Measurements from ENCODE around the gene SLC24A5.

Gene SLC24A5

GRCh38 chr15:48176112-48176511 lies 55.3 kb downstream of the SLC24A5 start:
- TF ChIP-seq ZBTB7A (IDR thresholded peaks at IDR 0.05; ENCODE audit: low read depth) (no peak), CEBPB (IDR thresholded peaks at IDR 0.05) (no peak), EP300 (IDR thresholded peaks at IDR 0.05; ENCODE audit: borderline replicate concordance) (no peak), EGR1 (IDR thresholded peaks at IDR 0.05) (no peak), TAF1 (IDR thresholded peaks at IDR 0.05; ENCODE audit: low read depth) (no peak), TCF12 (IDR thresholded peaks at IDR 0.05; ENCODE audit: low read depth) (no peak), USF1 (IDR thresholded peaks at IDR 0.05) (no peak), REST (IDR thresholded peaks at IDR 0.05; ENCODE audit: low read depth) (no peak)

GRCh38 chr15:48176957-48177356 lies 56.2 kb downstream of the SLC24A5 start:
- TF ChIP-seq FOXM1 (IDR thresholded peaks at IDR 0.05; ENCODE audit: borderline replicate concordance, low read depth): no peak

GRCh38 chr15:48177383-48177765 lies 56.6 kb downstream of the SLC24A5 start:
- TF ChIP-seq RAD21 (IDR thresholded peaks at IDR 0.05; ENCODE audit: low read depth) (no peak), TCF12 (IDR thresholded peaks at IDR 0.05; ENCODE audit: low read depth) (no peak), YY1 (IDR thresholded peaks at IDR 0.05; ENCODE audit: low read depth) (no peak), CREB1 (IDR thresholded peaks at IDR 0.05; ENCODE audit: low read depth) (no peak), CEBPB (IDR thresholded peaks at IDR 0.05) (no peak), NFIC (IDR thresholded peaks at IDR 0.05) (no peak), EGR1 (IDR thresholded peaks at IDR 0.05) (no peak), TAF1 (IDR thresholded peaks at IDR 0.05; ENCODE audit: low read depth) (no peak), REST (IDR thresholded peaks at IDR 0.05; ENCODE audit: low read depth) (no peak), EP300 (IDR thresholded peaks at IDR 0.05; ENCODE audit: borderline replicate concordance) (no peak), MAX (IDR thresholded peaks at IDR 0.05) (no peak), TEAD4 (IDR thresholded peaks at IDR 0.05) (no peak), ZBTB7A (IDR thresholded peaks at IDR 0.05; ENCODE audit: low read depth) (no peak), FOXM1 (IDR thresholded peaks at IDR 0.05; ENCODE audit: borderline replicate concordance, low read depth) (no peak), USF1 (IDR thresholded peaks at IDR 0.05) (no peak)

- TF ChIP-seq TAF1 (IDR thresholded peaks at IDR 0.05; ENCODE audit: low read depth) (0 out of 2 replicates have a peak, but pooled peaks have one; percentile 35), FOXM1 (IDR thresholded peaks at IDR 0.05; ENCODE audit: borderline replicate concordance, low read depth) (no peak), MAX (IDR thresholded peaks at IDR 0.05) (peak; percentile 93), YY1 (IDR thresholded peaks at IDR 0.05; ENCODE audit: low read depth) (peak; percentile 89), RAD21 (IDR thresholded peaks at IDR 0.05; ENCODE audit: low read depth) (no peak)
These were observed 57.2 kb downstream of the SLC24A5 start, which contains the start of gene MYEF2 for GRCh38 chr15:48177766-48178647. Gene MYEF2, minus strand, starts transcription at chr15:48178295. Its CDS starts 58 bp downstream, at chr15:48178237.

GRCh38 chr15:48178648-48178931 lies 57.8 kb downstream of the SLC24A5 start:
- TF ChIP-seq YY1 (IDR thresholded peaks at IDR 0.05; ENCODE audit: low read depth) (no peak), REST (IDR thresholded peaks at IDR 0.05; ENCODE audit: low read depth) (no peak), ZBTB7A (IDR thresholded peaks at IDR 0.05; ENCODE audit: low read depth) (no peak), NFIC (IDR thresholded peaks at IDR 0.05) (no peak), CEBPB (IDR thresholded peaks at IDR 0.05) (no peak)

All from Ishikawa (cell line).